H1 (cell line): ENCODE data around the gene SNAI1. TPM values are rescaled to one million over a fixed set of nuclear protein-coding genes. Genes with fewer than 3 reads are reported as not detected.

Source experiments
- CTCF ChIA-PET: fragments of 300-600 bp; sonication (Branson Sonifier 250); formaldehyde crosslinking; loops from one replicate; lab custom pipeline; 2021; ENCODE audit not compliant: partially characterized antibody; lab: Charles Lee
- POLR2A ChIA-PET: fragments of 300-600 bp; sonication (Branson Sonifier 250); formaldehyde crosslinking; loops from one replicate; lab custom pipeline; 2021; ENCODE audit warnings: inconsistent platforms; ENCODE audit not compliant: partially characterized antibody; lab: Charles Lee
- DNase-seq, 2 experiments: peaks; one replicate each; pipeline versions ENCODE4 v3.0.0 to v3.0.0-alpha.2; 2010 to 2022; ENCODE audit warnings: low spot score in 2 of 2, low read depth in 1 of 2, mixed read lengths in 1 of 2
- FAIRE-seq: peaks from 2 replicates; lab custom pipeline; 2011; peaks lifted over from hg19 to GRCh38; lab: Jason Lieb, UNC
- H2AFZ ChIP-seq: 2 replicates; pipeline ENCODE4 v1.8.1; 2012; ENCODE audit warnings: low read length, inconsistent platforms
- H2AK5ac ChIP-seq: 2 replicates; pipeline ENCODE4 v1.6.1; 2013; ENCODE audit warnings: low read depth, low read length
- H2BK120ac ChIP-seq: replicated peaks from 2 replicates; pipeline ENCODE3; 2013; ENCODE audit warnings: low read depth, low read length, inconsistent platforms
- H2BK12ac ChIP-seq: 2 replicates; pipeline ENCODE4 v1.6.1; 2013; ENCODE audit warnings: low read depth, low read length
- H2BK15ac ChIP-seq: 2 replicates; pipeline ENCODE4 v1.6.1; 2013; ENCODE audit warnings: low read length
- H2BK20ac ChIP-seq: 2 replicates; pipeline ENCODE4 v1.6.1; 2013; ENCODE audit warnings: low read length
- H2BK5ac ChIP-seq: 2 replicates; pipeline ENCODE4 v1.6.1; 2013; ENCODE audit warnings: low read depth, low read length
- H3K14ac ChIP-seq: 2 replicates; pipeline ENCODE4 v1.6.1; 2013; ENCODE audit warnings: inconsistent platforms; ENCODE audit not compliant: insufficient read length
- H3K18ac ChIP-seq: 2 replicates; pipeline ENCODE4 v1.6.1; 2013; ENCODE audit warnings: low read length; ENCODE audit errors: extremely low read depth
- H3K23ac ChIP-seq: 2 replicates; pipeline ENCODE4 v1.6.1; 2013; ENCODE audit warnings: inconsistent platforms; ENCODE audit not compliant: insufficient read length
- H3K23me2 ChIP-seq: 2 replicates; pipeline ENCODE4 v1.6.1; 2013; ENCODE audit warnings: low read depth, low read length
- H3K27ac ChIP-seq: 2 replicates; pipeline ENCODE4 v1.6.1; 2011; ENCODE audit warnings: low read depth, low read length, inconsistent platforms
- H3K27me3 ChIP-seq, 4 experiments: replicated peaks in 1 of 4; 1 replicate in 1 of 4; 2 replicates in 3 of 4; pipeline versions ENCODE4 v1.6.1 to v1.8.1; 2011 to 2013; ENCODE audit warnings: low read length in 3 of 4, mild to moderate bottlenecking in 3 of 4, inconsistent platforms in 2 of 4, mixed read lengths in 2 of 4, moderate library complexity in 1 of 4; ENCODE audit not compliant: control insufficient read depth in 3 of 4, insufficient read depth in 3 of 4; ENCODE audit errors: extremely low read depth in 1 of 4
- H3K36me3 ChIP-seq, 4 experiments: 2 replicates each; pipeline versions ENCODE4 v1.6.1 to v1.8.1; 2011 to 2013; ENCODE audit warnings: mild to moderate bottlenecking in 4 of 4, low read length in 3 of 4, moderate library complexity in 2 of 4, control low read depth in 1 of 4, inconsistent platforms in 1 of 4; ENCODE audit not compliant: insufficient read depth in 4 of 4, control insufficient read depth in 2 of 4
- H3K4ac ChIP-seq: replicated peaks from 2 replicates; pipeline ENCODE3; 2013; ENCODE audit warnings: low read length, low read depth, mixed read lengths, inconsistent platforms; ENCODE audit not compliant: insufficient read length
- H3K4me1 ChIP-seq, 4 experiments: replicated peaks in 1 of 4; 1 replicate in 1 of 4; 2 replicates in 3 of 4; pipeline versions ENCODE4 v1.6.1 to v1.8.1; 2011 to 2013; ENCODE audit warnings: low read length in 3 of 4, inconsistent platforms in 2 of 4, mixed read lengths in 1 of 4; ENCODE audit not compliant: insufficient read depth in 4 of 4, control insufficient read depth in 3 of 4
- H3K4me2 ChIP-seq, 2 experiments: 2 replicates each; pipeline versions ENCODE4 v1.6.1 to v1.8.1; 2011 to 2013; ENCODE audit warnings: low read depth in 2 of 2, low read length in 2 of 2, control low read depth in 1 of 2, inconsistent platforms in 1 of 2, mild to moderate bottlenecking in 1 of 2; ENCODE audit not compliant: insufficient read depth in 1 of 2
- H3K4me3 ChIP-seq, 4 experiments: fragments of 200-600, 300-600 bp in 1 of 4; sonication (generic), shearing (Covaris generic), sonication (Bioruptor Twin) in 1 of 4; 2 replicates each; pipeline versions ENCODE4 v1.5.1 to v1.8.1; 2011 to 2016; ENCODE audit warnings: low read length in 4 of 4, low read depth in 3 of 4, control low read depth in 2 of 4, inconsistent platforms in 2 of 4, mild to moderate bottlenecking in 2 of 4, mixed read lengths in 1 of 4, moderate library complexity in 1 of 4; ENCODE audit not compliant: insufficient read depth in 2 of 4; ENCODE audit errors: extremely low read depth in 1 of 4
- H3K56ac ChIP-seq: replicated peaks from 2 replicates; pipeline ENCODE3; 2013; ENCODE audit warnings: low read depth, mild to moderate bottlenecking, mixed read lengths, low read length, inconsistent platforms; ENCODE audit not compliant: insufficient read length
- H3K79me1 ChIP-seq: 2 replicates; pipeline ENCODE4 v1.6.1; 2013; ENCODE audit warnings: low read depth, low read length, control low read depth
- H3K79me2 ChIP-seq, 2 experiments: 2 replicates each; pipeline versions ENCODE4 v1.6.1 to v1.8.1; 2012 to 2013; ENCODE audit warnings: low read length in 2 of 2, mild to moderate bottlenecking in 2 of 2, inconsistent platforms in 1 of 2; ENCODE audit not compliant: insufficient read depth in 2 of 2, control insufficient read depth in 1 of 2
- H3K9ac ChIP-seq, 4 experiments: replicated peaks in 1 of 4; 1 replicate in 1 of 4; 2 replicates in 3 of 4; pipeline versions ENCODE4 v1.6.1 to v1.8.1; 2011 to 2013; ENCODE audit warnings: low read depth in 3 of 4, low read length in 3 of 4, control low read depth in 2 of 4, mild to moderate bottlenecking in 2 of 4, moderate library complexity in 2 of 4, inconsistent platforms in 1 of 4; ENCODE audit errors: extremely low read depth in 1 of 4
- H3K9me3 ChIP-seq, 2 experiments: 2 replicates each; pipeline versions ENCODE4 v1.6.1 to v1.8.1; 2012 to 2013; ENCODE audit warnings: mild to moderate bottlenecking in 2 of 2, moderate library complexity in 2 of 2, control low read depth in 1 of 2, inconsistent platforms in 1 of 2, low read depth in 1 of 2, low read length in 1 of 2, mixed read lengths in 1 of 2; ENCODE audit not compliant: insufficient read depth in 2 of 2
- H4K20me1 ChIP-seq, 2 experiments: replicated peaks in 1 of 2; 2 replicates each; pipeline versions ENCODE3 to v1.8.1; 2011 to 2013; ENCODE audit warnings: inconsistent platforms in 2 of 2, low read length in 2 of 2, mild to moderate bottlenecking in 1 of 2; ENCODE audit not compliant: insufficient read depth in 2 of 2, control insufficient read depth in 1 of 2
- H4K5ac ChIP-seq: 2 replicates; pipeline ENCODE4 v1.6.1; 2013; ENCODE audit warnings: low read length, low read depth, mixed read lengths, inconsistent platforms; ENCODE audit not compliant: insufficient read length
- H4K8ac ChIP-seq: 2 replicates; pipeline ENCODE4 v1.8.0; 2013; ENCODE audit warnings: mild to moderate bottlenecking, moderate library complexity, low read length, inconsistent platforms; ENCODE audit not compliant: insufficient read depth; ENCODE audit errors: extremely low read depth
- H4K91ac ChIP-seq: replicated peaks from 2 replicates; pipeline ENCODE3; 2013; ENCODE audit warnings: low read length, mixed read lengths, inconsistent platforms; ENCODE audit not compliant: insufficient read length
- SAP30 ChIP-seq: fragments of 300-600 bp; sonication (generic); IDR thresholded peaks from 2 replicates; pipeline ENCODE4 v1.7.1; 2012; ENCODE audit warnings: low read length, moderate library complexity, mild to moderate bottlenecking, inconsistent platforms; ENCODE audit not compliant: insufficient read depth, insufficient replicate concordance
- SIRT6 ChIP-seq: IDR thresholded peaks from one replicate; pipeline ENCODE4 v1.7.1; 2012; ENCODE audit warnings: low read length, inconsistent platforms
- TAF7 ChIP-seq: optimal IDR thresholded peaks from 2 replicates; pipeline ENCODE3; 2011; ENCODE audit warnings: low read depth, mild to moderate bottlenecking, inconsistent platforms, low read length, moderate library complexity, borderline replicate concordance
- TEAD4 ChIP-seq: IDR thresholded peaks from 2 replicates; pipeline ENCODE4 v1.6.1; 2012; ENCODE audit warnings: low read depth, low read length, inconsistent platforms, mixed read lengths
- WGBS, 2 experiments: shearing (Covaris generic) in 1 of 2; methylation state at CpG; one replicate each; pipeline versions ENCODE4 v1.1.6 to v1.1.7; 2013 to 2015; ENCODE audit warnings: low lambda C conversion rate in 2 of 2, mixed read lengths in 2 of 2, inconsistent platforms in 1 of 2, low coverage in 1 of 2, missing lambda C conversion rate in 1 of 2; ENCODE audit not compliant: insufficient replicate concordance in 2 of 2, insufficient coverage in 1 of 2, insufficient read length in 1 of 2; ENCODE audit errors: extremely low coverage in 1 of 2, missing lambda C conversion rate in 1 of 2; 5-methylcytosine and 5-hydroxymethylcytosine counted together
- polyA plus RNA-seq, 7 experiments: library from polyadenylated mRNA; depleted of rRNA in 3 of 7; stranded (reverse) in 5 of 7; unstranded in 2 of 7; fragments of >200 nt in 5 of 7; fragments of 200-250 nt in 2 of 7; gene quantifications; 1 replicate in 5 of 7; 2 replicates in 1 of 7; 4 replicates in 1 of 7; pipeline versions ENCODE4 v1.2.1 to v1.2.3, GENCODE V29; 2011 to 2013; ENCODE audit warnings: missing spikeins in 2 of 7, mixed read lengths in 2 of 7
- total RNA-seq: library from RNA; stranded (reverse); fragmentation: NEBNext Ultra II Directional; extraction: Animal tissue kit (Norgen Biotek cat#: 25700); gene quantifications from 2 replicates; pipeline ENCODE4 v1.2.1, GENCODE V29; 2021

The SNAI1 gene
- total and polyA plus RNA-seq, 2 of the 8 experiments (the other 6 are each of a cell fraction or from before 2014, with no cell fraction given) = 6.5 to 8.0 TPM

DNA sequence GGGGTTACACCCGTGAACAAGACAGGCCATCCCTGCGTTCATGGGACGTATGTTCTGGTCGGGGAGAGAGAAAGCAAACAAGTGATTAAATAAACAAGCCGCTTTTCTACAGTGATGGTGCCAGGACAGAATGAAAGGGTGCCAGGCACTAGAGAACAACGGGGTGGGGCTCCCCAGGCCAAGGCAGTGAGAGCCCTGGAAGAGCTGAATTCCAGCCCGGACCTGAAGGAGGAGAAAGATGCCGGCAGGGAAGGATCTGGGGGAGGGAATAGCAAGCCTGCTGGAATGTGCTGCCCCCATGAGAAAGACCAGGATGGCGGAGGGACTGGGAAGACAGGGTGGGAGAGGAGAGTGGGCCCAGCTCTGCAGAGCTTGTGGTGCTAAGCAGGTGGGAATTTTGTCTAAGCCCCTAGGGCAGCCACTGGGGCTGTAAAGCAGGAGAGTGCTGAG is 7.5 kb downstream of the SNAI1 start:
- no peak for FAIRE-seq

More for the DNA sequence above, 7.5 kb downstream of the SNAI1 start:
- Histone ChIP-seq H3K23me2 (no peaks in the 10 kb centered on the region), H4K8ac (no peak overlapping the region), H2BK5ac (peak overlapping the region; percentile 64; the same call in 1 of the 2 replicates), H3K27me3 (no peaks in the 10 kb centered on the region), H2AFZ (0 out of 2 replicates have a peak overlapping the region, but pooled peaks have one; percentile 11), H4K91ac (peak overlapping the region; percentile 8), H3K4me3 (no peak overlapping the region), H2BK15ac (no peak overlapping the region; the same call in 1 of the 2 replicates), H3K18ac (peak overlapping the region; percentile 72; the same call in 1 of the 2 replicates), H3K27ac (no peak overlapping the region), H4K20me1 (peaks cover 0 to 2% of the 10 kb centered on the region in 2 experiments), H3K14ac (no peak overlapping the region), H3K56ac (no peak overlapping the region), H3K4me2 (peak overlapping the region in 1 of 2 experiments; percentile 16; a peak in 1 of 4 replicates), H3K79me2 (peaks cover 0 to 1% of the 10 kb centered on the region in 2 experiments; a peak in 2 of 4 replicates), H3K4ac (no peak overlapping the region), H2AK5ac (0 out of 2 replicates have a peak overlapping the region, but pooled peaks have one; percentile 39), H3K4me1 (peaks cover 21 to 42% (median 36%) of the 10 kb centered on the region in 4 experiments)
- CTCF ChIA-PET = interaction anchor here (0.8 to 21.7 kb wide), 8 partner anchors 9 to 179 kb away, joined by 3 to 514 read pairs (median 6); no protein-coding TSS in a partner anchor
- 70% methylated on average over 8 of the region's 9 CpGs; no CpG with 5 or more reads in 1 of the 2 experiments for WGBS, 2 experiments
- TF ChIP-seq SAP30 (no peak), TAF7 (no peak), SIRT6 (no peak), TEAD4 (peak; percentile 69)
- TF ChIP-seq, all 59 proteins: peak for 1
- DNase-seq = no peak
- H2BK20ac ChIP-seq = 0 out of 2 replicates have a peak overlapping the region, but pooled peaks have one; percentile 40
- H3K9me3 ChIP-seq = no peaks in the 10 kb centered on the region
- peak overlapping the region in 1 of 4 experiments; percentile 1; a peak in 2 of 7 replicates for H3K9ac ChIP-seq
- no peak overlapping the region for H4K5ac ChIP-seq
- no peaks in the 10 kb centered on the region for H3K79me1 ChIP-seq
- H2BK120ac ChIP-seq = no peak overlapping the region
- no peak overlapping the region for H3K23ac ChIP-seq
- peaks cover 0 to 17% (median 0%) of the 10 kb centered on the region in 4 experiments; a peak in 1 of 8 replicates for H3K36me3 ChIP-seq
- H2BK12ac ChIP-seq = 0 out of 2 replicates have a peak overlapping the region, but pooled peaks have one; percentile 60
- POLR2A ChIA-PET = interaction anchor here (1.2 to 15.6 kb wide), 6 partner anchors 9 to 79 kb away, joined by 3 to 287 read pairs (median 9); no protein-coding TSS in a partner anchor
